GM12878 (cell line): ENCODE data around the gene RBPJL. TPM values are rescaled to one million over a fixed set of nuclear protein-coding genes. Genes with fewer than 3 reads are reported as not detected.

Source experiments
- ATAC-seq: fragments of 200-7000 bp; cut with Tn5 transposase; 3 replicates; pipeline ENCODE4 v1.9.1; 2020; ENCODE audit warnings: mild to moderate bottlenecking, moderate library complexity
- BruUV-seq: library from RNA; stranded (reverse); fragments of 400-500 nt; replicated peaks from 2 replicates; lab custom pipeline; 2021; lab: Mats Ljungman, UMichigan
- CTCF ChIA-PET: fragments of 300-600 bp; sonication (Branson Sonifier 250); formaldehyde crosslinking; extraction: SDS; loops from one replicate; lab custom pipeline; 2021; ENCODE audit warnings: inconsistent platforms; lab: Yijun Ruan, JAX
- POLR2A ChIA-PET: fragments of 350-600 bp; formaldehyde crosslinking; extraction: SDS; loops from one replicate; lab custom pipeline; 2021; ENCODE audit warnings: inconsistent platforms; lab: Charles Lee
- RAD21 ChIA-PET: fragments of 300-600 bp; sonication (Branson Sonifier 250); formaldehyde crosslinking; loops from one replicate; lab custom pipeline; 2023; ENCODE audit warnings: antibody characterized with exemption; ENCODE audit not compliant: unreplicated experiment; lab: Charles Lee
- SMC1A ChIA-PET: fragments of 300-600 bp; sonication (Branson Sonifier 250); formaldehyde crosslinking; loops from one replicate; lab custom pipeline; 2023; ENCODE audit not compliant: unreplicated experiment, uncharacterized antibody; lab: Charles Lee
- DNase-seq: peaks from one replicate; pipeline ENCODE4 v3.0.0-alpha.2; 2011; ENCODE audit warnings: low read depth, low spot score
- FAIRE-seq: peaks from 3 replicates; lab custom pipeline; 2011; peaks lifted over from hg19 to GRCh38; lab: Jason Lieb, UNC
- H2AFZ ChIP-seq: 2 replicates; pipeline ENCODE4 v1.6.0; 2011; ENCODE audit warnings: low read depth, low read length, control low read depth; ENCODE audit not compliant: control insufficient read depth
- H3K27ac ChIP-seq: 2 replicates; pipeline ENCODE4 v1.5.1; 2011; ENCODE audit warnings: control low read depth; ENCODE audit not compliant: control insufficient read depth, insufficient read depth
- H3K27me3 ChIP-seq, 2 experiments: replicated peaks in 1 of 2; 2 replicates each; pipeline versions ENCODE4 v1.6.0 to v1.6.1; 2011; ENCODE audit warnings: low read length in 1 of 2; ENCODE audit not compliant: control insufficient read depth in 2 of 2, insufficient read depth in 2 of 2
- H3K36me3 ChIP-seq, 2 experiments: 2 replicates each; pipeline ENCODE4 v1.5.1; 2011; ENCODE audit warnings: low read length in 1 of 2; ENCODE audit not compliant: control insufficient read depth in 2 of 2, insufficient read depth in 2 of 2
- H3K4me1 ChIP-seq: 2 replicates; pipeline ENCODE4 v1.6.1; 2011; ENCODE audit warnings: mild to moderate bottlenecking, low read length, moderate library complexity, mixed read lengths; ENCODE audit not compliant: control insufficient read depth, insufficient read depth
- H3K4me2 ChIP-seq: 2 replicates; pipeline ENCODE4 v1.6.0; 2011; ENCODE audit warnings: control low read depth; ENCODE audit not compliant: control insufficient read depth, insufficient read depth
- H3K4me3 ChIP-seq: fragments of 200-600 bp; sonication (generic); 2 replicates; pipeline ENCODE4 v1.5.1; 2016
- H3K79me2 ChIP-seq: 2 replicates; pipeline ENCODE4 v1.6.0; 2011; ENCODE audit warnings: low read length; ENCODE audit not compliant: control insufficient read depth, insufficient read depth
- H3K9ac ChIP-seq: 2 replicates; pipeline ENCODE4 v1.8.0; 2011; ENCODE audit warnings: low read length, control low read depth, mixed read lengths; ENCODE audit not compliant: control insufficient read depth, insufficient read depth
- H3K9me3 ChIP-seq: replicated peaks from 3 replicates; pipeline ENCODE4 v1.5.1; 2011; ENCODE audit warnings: mild to moderate bottlenecking, low read length; ENCODE audit not compliant: control insufficient read depth, insufficient read depth
- H4K20me1 ChIP-seq: 2 replicates; pipeline ENCODE4 v1.6.0; 2011; ENCODE audit not compliant: control insufficient read depth, insufficient read depth
- ATF3 ChIP-seq: IDR thresholded peaks from 2 replicates; pipeline ENCODE4 v1.6.1; 2011; ENCODE audit warnings: low read depth, mild to moderate bottlenecking, low read length, moderate library complexity, borderline replicate concordance; ENCODE audit errors: extremely low read depth
- CREB1 ChIP-seq: IDR thresholded peaks from 2 replicates; pipeline ENCODE4 v1.6.1; 2012; ENCODE audit warnings: low read depth, mild to moderate bottlenecking, inconsistent platforms
- ELK1 ChIP-seq: IDR thresholded peaks from 2 replicates; pipeline ENCODE4 v1.6.1; 2012; ENCODE audit warnings: low read depth, low read length, improper control_type of control experiment
- IRF5 ChIP-seq: fragments of 450-650 bp; IDR thresholded peaks from 2 replicates; pipeline ENCODE4 v1.6.1; 2017; ENCODE audit warnings: borderline replicate concordance
- NR2F1 ChIP-seq: fragments of 450-650 bp; conservative IDR thresholded peaks from 2 replicates; pipeline ENCODE4 v1.6.1; 2017; ENCODE audit warnings: mild to moderate bottlenecking
- POLR2AphosphoS5 ChIP-seq: IDR thresholded peaks from 2 replicates; pipeline ENCODE4 v1.6.1; 2011; ENCODE audit warnings: mild to moderate bottlenecking, low read length, inconsistent platforms
- RELA ChIP-seq: fragments of 450-650 bp; IDR thresholded peaks from 2 replicates; pipeline ENCODE4 v1.8.0; 2014; ENCODE audit warnings: borderline replicate concordance; ENCODE audit not compliant: partially characterized antibody
- SIN3A ChIP-seq: IDR thresholded peaks from 2 replicates; pipeline ENCODE4 v1.6.1; 2012; ENCODE audit warnings: low read depth, low read length, improper control_type of control experiment
- SP1 ChIP-seq: IDR thresholded peaks from one replicate; pipeline ENCODE4 v1.6.1; 2011; ENCODE audit warnings: low read depth, low read length
- ZBTB40 ChIP-seq: fragments of 450-650 bp; IDR thresholded peaks from 2 replicates; pipeline ENCODE4 v1.6.1; 2016; ENCODE audit warnings: mild to moderate bottlenecking, moderate library complexity, borderline replicate concordance
- ZNF592 ChIP-seq: fragments of 450-650 bp; IDR thresholded peaks from 2 replicates; pipeline ENCODE4 v1.6.1; 2017; ENCODE audit warnings: mild to moderate bottlenecking, moderate library complexity
- WGBS: methylation state at CpG from one replicate; pipeline ENCODE4 v1.1.6; 2016; ENCODE audit warnings: low lambda C conversion rate; ENCODE audit not compliant: insufficient replicate concordance, insufficient coverage; ENCODE audit errors: missing lambda C conversion rate; 5-methylcytosine and 5-hydroxymethylcytosine counted together
- in situ Hi-C: fragments of 300-500 bp; cut with MboI; formaldehyde crosslinking; loops from 9 replicates; pipeline ENCODE4 v1.14.3; 2018; ENCODE audit warnings: mixed read lengths
- intact Hi-C: fragments of 100-400 bp; cut with micrococcal nuclease; formaldehyde crosslinking; loops from one replicate; pipeline ENCODE4 v1.14.2; 2022; ENCODE audit not compliant: unreplicated experiment
- polyA plus RNA-seq, 11 experiments: library from polyadenylated mRNA; depleted of rRNA in 4 of 11; unstranded in 6 of 11; stranded (reverse) in 5 of 11; fragments of >200 nt; fragmentation: Nextera tagmentation in 4 of 11; fragmentation: Illumina TruSeq in 1 of 11; extraction: Ambion mirVana in 4 of 11; extraction: Trizol in 1 of 11; gene quantifications; 1 replicate in 1 of 11; 2 replicates in 10 of 11; pipeline versions ENCODE4 v1.2.1 to v1.2.3, GENCODE V29; 2011 to 2016; ENCODE audit warnings: inconsistent platforms in 2 of 11, missing spikeins in 2 of 11, low read depth in 1 of 11
- total RNA-seq, 4 experiments: library from RNA; depleted of rRNA in 3 of 4; stranded (reverse); fragments of >200 nt in 3 of 4; fragmentation: Illumina TruSeq in 1 of 4; extraction: Trizol in 1 of 4; gene quantifications; 2 replicates each; pipeline versions ENCODE4 v1.2.1 to v1.2.3, GENCODE V29; 2013 to 2021

The RBPJL gene
- total and polyA plus RNA-seq, 10 of the 15 experiments (the other 5 are each of a cell fraction or from before 2014, with no cell fraction given) = 0.18 TPM; not detected in 9

- FAIRE-seq = no peak
- Histone ChIP-seq H3K4me1 (no peaks in the 10 kb centered on the region), H3K27ac (no peak overlapping the region), H3K4me3 (no peak overlapping the region), H2AFZ (no peak overlapping the region), H3K4me2 (no peak overlapping the region), H3K27me3 (peaks cover 6 to 7% of the 10 kb centered on the region in 2 experiments; a peak in 3 of 4 replicates), H3K9me3 (no peaks in the 10 kb centered on the region; the same call in 2 of the 3 replicates), H3K36me3 (no peaks in the 10 kb centered on the region), H4K20me1 (no peaks in the 10 kb centered on the region), H3K9ac (no peak overlapping the region), H3K79me2 (no peaks in the 10 kb centered on the region)
- intact Hi-C loops = loop anchor here (5.0 kb wide), 4 partner anchors 154 to 254 kb away; no protein-coding TSS in a partner anchor
- WGBS = 64% methylated on average over 9 of the region's 9 CpGs
- in situ Hi-C loops = no loop called here
- POLR2A ChIA-PET = no interaction called here
- no TSS peak for BruUV-seq
- no peak for ATAC-seq
- DNase-seq = no peak
- RAD21 ChIA-PET = interaction anchor here (1.0 to 2.2 kb wide), 6 partner anchors 11 to 480 kb away, joined by 3 to 7 read pairs (median 4); no protein-coding TSS in a partner anchor
- CTCF ChIA-PET = interaction anchor here (0.7 to 6.3 kb wide), 29 partner anchors 10 to 1463 kb away, joined by 3 to 53 read pairs (median 4); partner anchors contain the start of gene WFDC12
- SMC1A ChIA-PET = interaction anchor here (0.6 to 2.9 kb wide), 6 partner anchors 10 to 1234 kb away, joined by 3 to 14 read pairs (median 8); no protein-coding TSS in a partner anchor
- TF ChIP-seq POLR2AphosphoS5 (no peak), ZBTB40 (no peak), ATF3 (no peak), CREB1 (no peak), IRF5 (no peak), ZNF592 (no peak), SIN3A (no peak), SP1 (no peak), RELA (no peak), ELK1 (no peak), NR2F1 (no peak)
These were observed 15.1 kb upstream of the RBPJL start for GRCh38 chr20:45291526-45291925.
